Stomach smooth muscle (tissue), 2 donors: Measurements from ENCODE around the gene TNNC1.
A peak's percentile ranks its signal among the peaks of the same experiment; 100 is the strongest.

Experiments used
- H3K27ac ChIP-seq: one replicate; pipeline ENCODE4 v1.7.0; 2013; ENCODE audit warnings: mild to moderate bottlenecking, low read length, inconsistent platforms
- H3K27me3 ChIP-seq, 2 donors: one replicate each; pipeline ENCODE4 v1.7.0; 2013; ENCODE audit warnings: low read length in 2 of 2; ENCODE audit not compliant: insufficient read depth in 2 of 2, control insufficient read depth in 1 of 2
- H3K36me3 ChIP-seq, 2 donors: one replicate each; pipeline ENCODE4 v1.7.0; 2013; ENCODE audit warnings: low read length in 2 of 2; ENCODE audit not compliant: control insufficient read depth in 2 of 2, insufficient read depth in 2 of 2
- H3K4me1 ChIP-seq: one replicate; pipeline ENCODE4 v1.7.0; 2013; ENCODE audit warnings: low read length; ENCODE audit not compliant: control insufficient read depth, insufficient read depth
- H3K4me3 ChIP-seq, 2 donors: one replicate each; pipeline ENCODE4 v1.7.0; 2013; ENCODE audit warnings: low read length in 2 of 2
- H3K9ac ChIP-seq, 2 donors: one replicate each; pipeline ENCODE4 v1.7.0; 2013; ENCODE audit warnings: low read length in 2 of 2, mild to moderate bottlenecking in 1 of 2
- H3K9me3 ChIP-seq, 2 donors: one replicate each; pipeline ENCODE4 v1.7.0; 2013; ENCODE audit warnings: low read length in 2 of 2; ENCODE audit not compliant: control insufficient read depth in 2 of 2
- donor health status: healthy.
- donor health status: Pancreatic carcinoma.

TNNC1 gene

GRCh38 chr3:52453496-52454249, at the start of gene TNNC1:
Gene TNNC1 (minus strand): TSS chr3:52454041. CDS start chr3:52454015, 26 bp downstream.
- Histone ChIP-seq H3K27me3 (no peaks in the 10 kb centered on the region), H3K36me3 (peaks cover 8 to 13% of the 10 kb centered on the region in 2 donors), H3K9ac (peak within 1 kb of the TSS; percentile 94 to 99), H3K27ac (peak within 1 kb of the TSS; percentile 85), H3K9me3 (no peaks in the 10 kb centered on the region), H3K4me3 (peak within 1 kb of the TSS; percentile 92 to 95), H3K4me1 (peaks cover 29% of the 10 kb centered on the region)

GRCh38 chr3:52502808-52503350, 49.0 kb upstream of the TNNC1 start:
- no peaks in the 10 kb centered on the region for H3K27me3 ChIP-seq
- H3K4me1 ChIP-seq, result peaks cover 3% of the 10 kb centered on the region
- H3K9me3 ChIP-seq, result no peaks in the 10 kb centered on the region
- no peak overlapping the region for H3K27ac ChIP-seq
- H3K4me3 ChIP-seq, result no peak overlapping the region
- H3K36me3 ChIP-seq, result no peaks in the 10 kb centered on the region
- H3K9ac ChIP-seq, result no peak overlapping the region

- Histone ChIP-seq H3K9ac (no peak overlapping the region), H3K4me3 (no peak overlapping the region), H3K36me3 (no peaks in the 10 kb centered on the region), H3K4me1 (peaks cover 3% of the 10 kb centered on the region), H3K9me3 (no peaks in the 10 kb centered on the region), H3K27ac (no peak overlapping the region), H3K27me3 (no peaks in the 10 kb centered on the region)
These were observed 48.2 kb upstream of the TNNC1 start for GRCh38 chr3:52502001-52502400.

GRCh38 chr3:52501046-52501445, 47.2 kb upstream of the TNNC1 start:
- Histone ChIP-seq H3K9ac (no peak overlapping the region), H3K4me1 (peaks cover 3% of the 10 kb centered on the region), H3K27me3 (no peaks in the 10 kb centered on the region), H3K27ac (no peak overlapping the region), H3K36me3 (no peaks in the 10 kb centered on the region), H3K4me3 (no peak overlapping the region), H3K9me3 (no peaks in the 10 kb centered on the region)

- peak overlapping the region in 1 of 2 donors; percentile 15 for H3K4me3 ChIP-seq
- H3K27ac ChIP-seq, result no peak overlapping the region
- H3K4me1 ChIP-seq, result peaks cover 7% of the 10 kb centered on the region
These were observed 44.6 kb upstream of the TNNC1 start for GRCh38 chr3:52498137-52499054.

DNA sequence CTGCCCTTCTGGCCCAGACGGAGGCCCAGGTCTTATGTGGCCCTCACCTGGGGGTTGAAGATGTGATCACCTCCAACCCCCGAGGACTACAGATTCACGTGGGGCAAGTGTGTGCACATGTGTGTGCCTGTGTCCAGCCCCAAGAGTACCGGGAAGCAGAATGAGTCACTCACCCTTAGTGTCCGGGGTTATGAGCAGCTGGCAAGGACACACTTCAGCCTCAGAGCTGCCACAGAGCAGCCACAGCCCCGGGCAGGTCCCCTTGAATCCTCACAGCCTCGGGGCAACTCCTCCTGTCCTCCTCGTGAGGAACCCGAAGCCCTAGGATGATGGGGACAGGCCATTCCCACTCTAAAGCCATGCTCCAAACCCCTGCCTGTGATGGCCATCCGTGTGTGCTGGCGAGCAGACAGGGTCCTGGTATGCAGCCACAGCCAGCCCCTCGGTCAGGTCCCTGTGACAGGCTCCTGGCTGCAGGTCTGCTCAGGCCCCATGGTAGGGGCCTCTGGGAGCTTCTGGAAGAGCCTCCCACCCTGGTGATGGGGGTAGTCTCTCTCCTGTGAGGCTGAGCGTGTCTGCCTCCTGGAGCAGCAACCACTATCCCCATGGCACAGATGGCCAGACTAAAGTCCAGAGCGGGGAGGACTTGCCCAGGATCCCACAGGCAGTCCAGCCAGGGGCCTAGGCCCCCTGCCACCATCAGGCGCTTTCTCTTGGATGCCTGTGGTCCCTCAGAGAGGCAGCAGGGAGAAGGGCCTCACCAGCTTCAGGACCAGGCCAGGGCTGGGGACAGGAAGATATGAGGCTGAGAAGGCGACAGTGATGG, 42.1 kb upstream of the TNNC1 start:
- Histone ChIP-seq H3K4me3 (peak overlapping the region in 1 of 2 donors; percentile 40), H3K27me3 (no peaks in the 10 kb centered on the region), H3K4me1 (peaks cover 7% of the 10 kb centered on the region), H3K9me3 (no peaks in the 10 kb centered on the region), H3K36me3 (peaks cover 11 to 18% of the 10 kb centered on the region in 2 donors), H3K27ac (no peak overlapping the region), H3K9ac (no peak overlapping the region)

More at GRCh38 chr3:52498137-52499054, 44.6 kb upstream of the TNNC1 start:
- Histone ChIP-seq H3K9me3 (no peaks in the 10 kb centered on the region), H3K27me3 (no peaks in the 10 kb centered on the region), H3K9ac (no peak overlapping the region), H3K36me3 (no peaks in the 10 kb centered on the region)

GRCh38 chr3:52494886-52495495, 41.1 kb upstream of the TNNC1 start, which contains the start of gene STAB1:
Gene STAB1 (plus strand): TSS chr3:52495338. CDS start chr3:52495414, 76 bp downstream.
- Histone ChIP-seq H3K36me3 (peaks cover 21 to 26% of the 10 kb centered on the region in 2 donors), H3K27ac (no peak within 1 kb of the TSS), H3K4me3 (peak within 1 kb of the TSS in 1 of 2 donors; percentile 40), H3K9me3 (no peaks in the 10 kb centered on the region), H3K27me3 (no peaks in the 10 kb centered on the region), H3K9ac (no peak within 1 kb of the TSS), H3K4me1 (peaks cover 9% of the 10 kb centered on the region)

DNA sequence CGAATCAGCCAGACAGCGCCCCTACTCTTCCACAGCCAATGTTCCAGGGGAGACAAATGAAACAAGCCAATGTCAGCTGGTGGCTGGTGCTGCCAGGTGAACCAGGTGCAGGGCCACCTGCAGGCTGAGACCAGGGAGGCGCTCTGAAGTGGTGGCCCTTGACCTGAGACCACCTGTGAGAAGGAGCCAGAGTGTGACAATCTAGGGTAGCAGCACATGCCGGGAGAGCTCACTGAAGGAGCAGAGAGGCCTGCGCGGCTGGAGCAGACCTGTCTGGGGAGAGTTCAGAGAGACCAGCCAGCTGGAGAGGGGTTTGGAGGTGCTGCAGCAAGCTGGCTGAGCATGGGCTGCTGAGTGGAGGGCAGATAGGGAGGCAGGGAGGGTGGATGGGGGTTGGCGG, 40.6 kb upstream of the TNNC1 start:
- Histone ChIP-seq H3K9ac (no peak overlapping the region), H3K27me3 (no peaks in the 10 kb centered on the region), H3K27ac (no peak overlapping the region), H3K4me3 (no peak overlapping the region), H3K36me3 (peaks cover 27 to 31% of the 10 kb centered on the region in 2 donors), H3K9me3 (no peaks in the 10 kb centered on the region), H3K4me1 (peaks cover 9% of the 10 kb centered on the region)

DNA sequence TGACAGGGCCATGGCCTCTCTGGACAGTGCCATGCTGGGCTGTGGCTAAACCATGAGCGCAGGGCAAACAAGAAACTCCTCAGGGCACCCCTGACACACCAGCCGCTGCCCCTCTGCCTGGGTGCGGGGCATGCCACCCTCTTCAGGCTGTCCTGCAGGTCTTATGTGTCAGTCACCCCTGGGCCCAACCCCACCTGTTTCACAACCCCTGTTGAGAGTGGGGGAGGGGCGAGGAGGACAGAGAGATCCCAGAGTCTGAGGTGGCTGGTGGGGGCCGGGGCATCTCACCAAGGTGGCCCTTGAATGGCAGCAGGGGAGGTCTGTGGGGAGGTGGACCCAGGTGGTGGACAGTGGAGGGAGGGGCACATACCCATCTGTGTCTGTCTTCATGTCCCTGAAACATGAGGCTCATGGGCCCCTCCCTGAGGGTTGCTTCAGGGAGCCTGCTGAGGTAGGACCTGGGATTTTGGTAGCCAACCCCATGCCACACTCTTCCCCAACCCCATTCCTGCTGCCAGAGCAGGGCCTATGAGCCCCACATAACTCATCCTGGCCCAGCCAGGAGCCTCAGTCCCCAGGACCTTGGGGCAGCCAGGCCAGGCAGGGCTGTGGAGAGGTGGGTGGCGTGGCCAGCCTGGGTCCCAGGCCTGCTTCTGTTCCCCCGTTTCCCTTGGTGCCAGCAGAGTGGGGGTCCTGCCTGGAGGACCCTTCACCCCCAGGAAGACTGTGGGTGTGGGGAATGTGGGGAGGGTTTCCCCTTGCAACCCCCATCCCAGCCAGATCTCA, 39.6 kb upstream of the TNNC1 start:
- Histone ChIP-seq H3K27me3 (no peaks in the 10 kb centered on the region), H3K27ac (no peak overlapping the region), H3K4me1 (peaks cover 9% of the 10 kb centered on the region), H3K9ac (no peak overlapping the region), H3K4me3 (no peak overlapping the region), H3K36me3 (peaks cover 31 to 37% of the 10 kb centered on the region in 2 donors), H3K9me3 (no peaks in the 10 kb centered on the region)
